Measurements from ENCODE around the gene ATF2.

ATF2 gene

DNA sequence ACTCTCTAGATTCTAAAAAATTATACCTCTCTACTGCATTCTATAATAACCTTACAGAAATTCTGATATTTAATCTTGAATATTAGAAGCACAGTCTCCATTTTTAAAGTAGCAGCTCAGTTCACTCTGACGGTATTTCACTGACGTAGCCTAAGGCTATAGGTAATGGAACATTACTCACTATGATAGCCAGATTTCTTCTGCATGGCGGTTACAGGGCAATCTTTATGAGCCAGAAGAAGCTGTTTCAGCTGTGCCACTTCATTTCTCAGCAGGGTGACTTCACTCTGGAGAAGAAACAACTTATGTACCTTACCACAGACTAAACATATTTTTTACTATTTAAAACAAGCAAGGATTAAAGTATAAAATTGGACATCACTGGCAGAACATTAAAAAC, 87.5 kb downstream of the ATF2 start:
- no peak for DNase-seq (ENCODE audit: low read depth in 3 of 3)

DNA sequence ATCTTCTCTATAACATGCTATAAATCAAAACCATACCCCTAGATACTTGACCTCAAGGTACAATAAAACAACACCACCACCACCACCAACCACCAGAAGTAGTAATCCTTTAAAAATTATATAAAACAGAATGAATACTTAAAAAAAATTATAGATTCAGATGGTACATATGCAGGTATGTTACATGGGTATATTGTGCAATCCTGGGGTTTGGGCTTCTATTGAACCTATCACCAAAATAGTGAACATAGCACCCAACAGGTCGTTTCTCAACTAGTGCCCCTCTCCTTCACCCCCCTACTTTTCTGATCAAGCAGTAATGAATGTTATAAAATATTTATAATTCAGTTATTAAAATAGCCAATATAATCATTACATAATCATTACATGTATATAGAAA, 91.7 kb downstream of the ATF2 start:
- DNase-seq (ENCODE audit: low read depth in 3 of 3): no peak

DNA sequence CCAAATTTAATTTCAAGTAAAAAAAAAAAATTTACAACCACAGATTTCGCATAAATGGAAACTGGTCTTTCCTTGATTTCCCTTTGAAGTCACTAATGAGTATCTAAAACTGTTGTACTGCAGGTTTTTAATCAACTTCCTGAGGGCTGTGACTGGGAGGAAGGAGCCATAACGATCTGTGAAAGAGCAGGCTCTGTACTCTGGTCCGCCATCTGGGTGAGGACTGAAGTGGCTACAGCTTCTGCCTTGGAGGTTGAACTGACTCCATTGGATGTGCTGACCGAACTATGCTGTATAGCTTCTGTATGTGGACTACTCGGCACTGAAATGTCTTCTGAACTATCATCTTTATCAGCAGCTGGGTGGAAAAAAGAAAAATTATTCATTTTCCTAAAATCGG, 93.5 kb downstream of the ATF2 start:
- no peak for DNase-seq (ENCODE audit: low read depth in 3 of 3)

DNA sequence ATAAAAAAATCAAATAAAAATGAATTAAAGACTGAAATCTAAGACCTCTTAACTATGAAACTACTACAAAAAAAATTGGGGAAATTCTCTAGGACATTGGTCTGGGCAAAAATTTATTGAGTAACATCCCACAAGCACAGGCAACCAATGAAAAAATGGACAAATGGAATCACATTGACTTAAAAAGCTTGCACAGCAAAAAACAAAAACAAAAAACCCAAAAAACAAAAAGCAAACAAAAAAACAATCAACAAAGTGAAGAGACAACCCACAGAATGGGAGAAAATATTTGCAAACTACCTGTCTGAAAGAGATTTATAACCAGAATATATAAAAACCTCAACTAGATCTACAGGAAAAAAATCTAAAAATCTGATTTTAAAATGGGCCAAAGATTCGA, 99.5 kb downstream of the ATF2 start:
- no peak for DNase-seq (ENCODE audit: low read depth in 3 of 3)

DNA sequence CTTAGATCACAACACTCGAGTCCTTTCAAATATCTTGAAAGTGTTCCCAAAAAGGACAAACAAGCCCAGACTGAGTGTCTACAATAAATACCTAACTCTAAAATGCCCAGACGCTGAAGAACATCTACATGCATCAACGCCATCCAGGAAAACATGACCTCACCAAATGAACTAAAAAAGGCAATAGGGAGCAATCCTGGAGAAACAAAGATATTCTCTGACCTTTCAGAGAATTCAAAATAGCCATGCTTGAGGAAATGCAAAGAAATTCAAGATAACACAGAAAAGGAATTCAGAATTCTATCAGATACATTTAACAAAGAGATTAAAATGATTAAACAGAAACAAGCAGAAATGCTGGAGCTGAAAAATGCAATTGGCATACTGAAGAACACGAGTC, 101.6 kb downstream of the ATF2 start:
- no peak for DNase-seq (ENCODE audit: low read depth in 3 of 3)

DNA sequence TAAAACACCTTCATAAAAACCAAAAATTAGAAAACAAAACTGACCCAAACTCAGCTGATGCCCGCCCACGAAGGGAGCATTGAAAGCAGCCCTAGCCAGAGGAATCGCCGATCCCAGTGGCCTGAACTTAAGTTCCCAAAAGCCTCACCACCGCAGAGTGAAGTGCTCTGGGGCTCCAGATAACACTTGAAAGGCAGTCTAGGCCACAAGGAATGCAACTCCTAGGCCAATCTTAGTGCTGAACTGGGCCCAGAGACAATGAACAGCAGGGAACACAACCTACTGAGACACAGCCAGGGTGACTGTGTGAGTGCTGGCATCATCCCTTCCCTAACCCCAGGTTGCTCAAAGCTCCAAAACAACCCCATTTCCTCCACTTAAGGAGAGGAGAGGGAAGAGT, 103.2 kb downstream of the ATF2 start:
- no peak for DNase-seq (ENCODE audit: low read depth in 3 of 3)

DNA sequence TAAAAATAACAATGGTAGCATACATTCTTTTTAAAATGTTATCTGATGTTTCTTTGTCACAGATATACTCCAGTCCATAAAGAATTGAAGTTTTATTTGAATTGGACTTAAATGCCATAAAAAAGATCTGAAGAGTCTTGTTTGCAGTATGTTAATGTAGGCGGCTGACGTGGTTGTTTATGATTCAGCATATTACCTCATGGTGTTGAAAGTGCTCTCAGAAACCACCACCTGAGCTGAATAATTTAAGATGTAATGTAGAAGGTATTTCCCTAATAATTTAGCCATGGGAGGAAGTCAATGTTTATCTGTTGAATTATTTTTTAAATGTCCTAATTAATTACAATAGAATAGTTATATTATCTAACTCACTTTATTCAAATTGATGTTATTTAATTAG, 104.3 kb downstream of the ATF2 start:
- no peak for DNase-seq (ENCODE audit: low read depth in 3 of 3)

DNA sequence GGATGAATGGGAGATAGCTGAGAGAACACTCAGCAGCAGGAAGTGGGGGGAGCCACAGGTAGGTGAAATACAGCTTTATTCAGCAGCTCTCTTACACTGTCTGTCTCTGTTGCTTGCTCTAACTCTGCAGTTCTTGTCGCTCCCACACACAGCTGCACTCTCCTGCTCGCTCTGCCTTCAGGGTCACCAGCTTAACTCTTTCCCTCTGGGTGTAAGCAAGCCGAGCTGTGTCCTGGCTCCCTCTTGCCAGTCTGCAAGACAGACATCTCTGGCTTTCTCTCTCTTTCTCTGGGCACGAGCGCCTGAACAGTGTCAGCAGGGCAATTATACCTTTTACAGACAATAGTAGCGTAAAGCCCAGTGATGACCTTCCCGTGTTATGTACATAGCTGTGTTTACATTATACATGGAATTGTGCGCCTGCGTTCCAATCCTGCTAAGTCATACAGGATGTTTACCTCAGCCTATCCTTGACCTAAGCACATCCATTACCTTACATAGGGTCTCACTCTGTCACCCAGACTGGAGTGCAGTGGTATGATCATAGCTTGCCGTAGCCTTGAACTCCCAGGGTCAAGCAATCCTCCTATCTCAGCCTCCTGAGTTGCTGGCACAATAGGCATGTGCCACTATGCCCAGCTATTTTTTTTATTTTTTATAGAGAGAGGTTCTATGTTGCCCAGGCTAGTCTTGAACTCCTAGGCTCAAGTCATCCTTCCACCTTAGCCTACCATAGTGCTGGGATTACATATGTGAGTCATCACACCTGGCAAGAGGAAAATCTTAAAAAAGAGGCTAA, 105.0 kb downstream of the ATF2 start:
- DNase-seq (ENCODE audit: low read depth in 3 of 3): no peak

DNA sequence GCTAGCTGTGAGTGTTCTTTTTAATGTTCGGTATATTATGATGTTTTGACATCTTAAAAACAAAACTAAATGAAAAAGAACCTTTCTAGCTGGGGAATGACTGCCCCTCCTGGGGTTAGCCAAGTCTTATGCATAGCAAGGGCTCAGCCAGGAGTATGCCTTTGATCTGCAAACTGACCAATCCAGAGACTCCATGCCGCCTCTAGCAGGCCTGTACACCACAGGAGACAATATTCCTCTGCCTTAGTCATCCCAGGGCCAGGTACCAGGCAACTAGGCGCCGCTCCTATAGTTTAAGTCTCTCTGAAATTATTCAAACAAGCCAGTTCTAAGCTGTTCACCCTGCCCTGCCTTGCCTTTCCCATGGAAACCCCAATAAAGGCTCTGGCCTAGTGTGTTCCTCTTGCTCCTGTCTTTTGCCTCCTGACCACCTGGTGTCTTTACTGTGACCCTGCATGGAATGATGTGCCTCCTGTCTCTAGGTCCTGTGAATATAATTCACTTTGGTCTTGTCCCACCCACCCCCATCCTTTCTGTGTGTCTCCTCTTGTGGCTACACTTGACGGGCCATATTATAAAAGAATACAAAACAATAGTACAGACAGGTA, 110.8 kb downstream of the ATF2 start:
- DNase-seq (ENCODE audit: low read depth in 3 of 3): no peak

DNA sequence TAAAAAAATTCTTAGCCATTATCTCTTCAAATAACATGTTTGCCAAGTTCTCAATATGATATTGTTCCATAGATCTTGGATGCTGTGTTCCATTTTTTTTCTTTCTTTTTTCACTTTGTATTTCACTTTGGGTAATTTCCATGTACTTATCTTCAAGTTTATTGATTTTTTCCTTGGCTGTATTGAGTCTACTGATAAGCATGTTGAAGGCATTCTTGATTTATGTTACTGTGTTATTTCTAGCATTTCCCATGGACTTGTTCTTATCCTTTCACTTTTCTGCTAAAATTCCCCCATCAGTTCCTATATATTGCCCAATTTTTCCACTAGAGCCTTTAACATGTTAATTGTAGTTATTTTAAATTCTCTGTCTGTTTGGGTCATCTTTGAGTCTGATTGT, 112.0 kb downstream of the ATF2 start:
- DNase-seq (ENCODE audit: low read depth in 3 of 3): no peak

DNA sequence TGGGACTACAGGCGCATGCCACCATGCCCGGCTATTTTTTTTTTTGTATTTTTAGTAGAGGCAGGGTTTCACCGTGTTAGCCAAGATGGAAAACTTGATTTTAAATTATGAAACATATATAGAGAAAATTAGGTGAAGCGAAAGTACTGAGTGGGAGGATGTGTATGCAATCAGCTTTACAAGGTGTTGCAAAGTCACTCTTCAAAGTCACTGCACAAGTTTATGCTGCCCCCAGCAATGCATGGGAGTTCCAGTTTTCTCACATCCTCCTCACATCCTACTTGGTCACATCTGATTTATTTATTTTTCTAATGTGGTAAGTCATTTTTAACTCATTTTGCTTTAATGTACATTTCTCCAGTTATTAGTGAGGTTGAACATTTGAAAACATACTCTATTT, 113.7 kb downstream of the ATF2 start:
- DNase-seq (ENCODE audit: low read depth in 3 of 3): no peak

DNA sequence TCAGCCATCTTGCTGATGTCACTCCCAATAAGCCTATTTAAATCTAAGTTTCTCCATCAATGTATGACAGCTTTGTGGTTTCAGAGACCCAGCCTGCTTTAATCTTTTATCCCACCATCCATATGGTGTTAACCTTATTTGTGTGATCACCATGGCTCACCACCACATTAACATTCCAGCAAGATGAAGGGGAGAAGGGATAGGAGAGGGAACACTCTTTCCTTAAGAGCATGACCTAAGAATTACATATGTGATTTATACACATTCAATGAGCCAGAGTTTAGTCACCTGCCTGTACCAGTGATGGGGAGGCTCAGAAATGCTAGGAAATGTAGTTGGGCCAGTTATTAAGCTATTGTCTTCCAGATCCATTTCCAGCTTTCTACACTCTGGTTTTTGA, 118.3 kb downstream of the ATF2 start:
- DNase-seq (ENCODE audit: low read depth in 3 of 3): no peak

DNA sequence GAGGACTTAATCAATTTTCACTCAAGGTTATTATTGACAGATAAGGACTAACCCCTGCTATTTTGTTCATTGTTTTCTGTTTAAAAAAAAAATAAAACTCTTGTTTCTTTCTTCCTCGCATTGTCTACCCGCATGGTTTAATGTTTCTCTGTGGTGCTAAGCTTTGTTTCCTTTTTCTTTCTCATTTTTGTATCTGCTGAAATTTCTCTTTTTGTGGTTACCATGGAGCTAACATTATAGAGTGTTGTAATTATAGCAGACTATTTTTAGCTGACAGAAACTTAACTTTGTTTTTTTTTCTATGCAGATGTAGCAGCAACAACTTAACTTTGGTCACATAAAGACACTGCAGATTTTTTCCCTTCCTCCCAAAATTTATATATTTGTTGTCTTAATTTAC, 119.7 kb downstream of the ATF2 start:
- no peak for DNase-seq (ENCODE audit: low read depth in 3 of 3)

DNA sequence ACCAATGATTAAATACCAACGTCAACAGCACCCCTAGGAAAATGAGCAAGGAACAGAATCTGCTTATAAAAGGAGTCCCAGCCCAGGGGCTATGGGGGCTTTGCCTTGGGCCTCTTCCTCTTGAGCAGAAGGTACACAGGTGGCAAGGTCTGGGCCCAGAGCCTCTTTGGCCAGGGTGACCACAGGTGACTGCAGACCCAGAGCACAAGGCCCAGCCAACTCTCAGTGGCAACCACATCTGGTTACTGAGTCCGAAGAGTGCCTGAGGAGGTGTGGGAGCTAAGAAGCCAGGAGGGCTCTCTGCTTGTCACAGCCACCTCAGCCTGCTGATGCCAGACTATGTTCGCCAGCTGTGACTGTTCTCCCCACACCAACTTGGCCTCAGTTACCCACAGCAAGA, 128.5 kb downstream of the ATF2 start:
- no peak for DNase-seq (ENCODE audit: low read depth in 3 of 3)

DNA sequence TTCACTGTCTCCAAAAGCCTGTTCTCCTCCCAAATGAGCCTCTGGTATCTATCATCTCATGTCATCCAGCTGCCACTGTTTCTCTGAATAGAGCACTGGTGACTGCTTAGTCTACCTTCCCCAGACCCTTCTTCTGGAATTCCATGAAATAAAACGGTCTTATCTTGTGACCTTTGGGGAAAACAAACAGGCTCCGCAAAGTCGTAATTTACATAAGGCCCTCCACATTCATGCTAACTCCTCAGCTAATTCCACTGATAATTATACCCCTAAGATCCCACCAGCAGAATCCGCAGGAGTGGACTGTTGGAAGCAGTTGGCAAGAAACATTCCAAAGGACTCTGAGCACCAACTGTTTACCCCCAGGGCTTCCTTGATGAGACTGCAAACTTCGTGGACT, 129.0 kb downstream of the ATF2 start:
- no peak for DNase-seq (ENCODE audit: low read depth in 3 of 3)

DNA sequence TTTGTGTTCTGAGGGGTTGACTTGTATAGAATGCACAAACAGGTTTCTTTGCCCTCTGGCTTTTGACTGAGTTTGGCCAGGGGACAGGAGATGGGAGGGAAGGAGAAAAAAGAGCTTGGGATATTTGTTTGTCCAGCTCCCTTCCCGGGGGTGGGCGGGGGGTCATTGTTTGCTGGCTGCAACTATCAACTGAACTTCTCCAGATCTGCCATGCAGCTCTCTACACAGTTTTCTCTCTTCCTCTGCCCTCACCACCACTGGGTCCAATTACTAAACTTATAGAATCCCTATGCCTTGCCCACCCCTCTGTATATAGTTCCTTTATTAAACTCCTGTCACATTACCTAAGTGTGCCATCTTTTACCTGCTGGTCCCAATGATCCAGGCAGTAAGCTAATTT, 130.1 kb downstream of the ATF2 start:
- DNase-seq (ENCODE audit: low read depth in 3 of 3): no peak

DNA sequence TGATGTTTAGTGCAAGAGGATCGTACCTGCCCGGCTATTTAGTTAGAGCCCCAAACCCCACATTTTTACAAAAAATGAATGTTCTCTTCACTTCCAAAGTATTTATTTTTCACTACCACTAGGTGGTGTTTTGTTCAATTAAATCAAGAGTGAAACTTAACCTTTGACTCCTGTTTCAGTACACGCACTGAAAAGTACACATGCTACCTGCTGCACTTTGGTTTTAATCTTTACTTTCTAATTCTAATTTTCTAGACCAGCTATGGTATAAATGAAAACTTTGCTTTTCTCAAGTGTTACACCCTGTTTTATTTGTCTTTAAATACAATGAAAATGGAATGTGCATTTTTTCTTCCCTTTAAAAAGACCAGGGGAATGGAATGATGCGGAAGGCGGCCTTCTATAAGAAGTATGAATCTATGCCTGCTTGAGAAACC, 131.4 kb downstream of the ATF2 start:
- DNase-seq (ENCODE audit: low read depth in 3 of 3): no peak

DNA sequence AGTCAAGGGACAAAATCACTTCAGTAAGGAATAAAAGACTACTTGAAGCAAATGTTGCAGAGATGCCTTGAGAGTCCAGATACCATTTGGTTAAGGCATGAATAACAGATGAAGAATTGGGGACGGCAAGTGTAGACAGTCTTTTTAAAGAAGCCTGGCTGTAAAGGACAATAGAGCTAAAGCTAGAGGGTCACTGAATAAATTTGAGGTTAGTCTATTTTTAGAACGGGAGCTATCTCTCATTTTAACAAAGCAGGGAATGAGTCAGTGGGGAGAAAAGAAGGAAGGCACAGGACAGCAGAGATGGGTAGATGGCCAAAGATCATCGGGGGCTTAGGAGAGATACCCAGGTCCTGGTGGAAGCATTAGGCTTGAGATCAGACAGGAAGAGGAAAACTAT, 132.2 kb downstream of the ATF2 start:
- DNase-seq (ENCODE audit: low read depth in 3 of 3): no peak

DNA sequence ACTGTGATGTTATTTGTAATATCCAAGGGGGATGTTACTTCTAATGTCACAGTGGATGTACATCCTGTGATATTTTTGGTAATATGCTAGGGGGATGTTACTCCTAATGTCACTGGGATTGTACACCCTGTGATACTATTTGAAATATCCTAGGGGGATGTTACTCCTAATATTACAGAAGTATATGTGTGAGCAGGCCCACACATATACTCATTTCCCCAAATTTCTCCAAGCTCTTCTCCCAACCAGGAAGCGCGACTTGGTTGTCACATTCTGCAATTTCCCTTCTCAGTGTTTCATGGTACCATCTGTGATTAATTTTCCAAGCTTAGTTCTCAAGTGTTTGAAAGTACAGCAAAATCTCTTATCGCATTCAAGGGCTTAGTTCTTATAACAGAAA, 133.3 kb downstream of the ATF2 start:
- DNase-seq (ENCODE audit: low read depth in 3 of 3): no peak

DNA sequence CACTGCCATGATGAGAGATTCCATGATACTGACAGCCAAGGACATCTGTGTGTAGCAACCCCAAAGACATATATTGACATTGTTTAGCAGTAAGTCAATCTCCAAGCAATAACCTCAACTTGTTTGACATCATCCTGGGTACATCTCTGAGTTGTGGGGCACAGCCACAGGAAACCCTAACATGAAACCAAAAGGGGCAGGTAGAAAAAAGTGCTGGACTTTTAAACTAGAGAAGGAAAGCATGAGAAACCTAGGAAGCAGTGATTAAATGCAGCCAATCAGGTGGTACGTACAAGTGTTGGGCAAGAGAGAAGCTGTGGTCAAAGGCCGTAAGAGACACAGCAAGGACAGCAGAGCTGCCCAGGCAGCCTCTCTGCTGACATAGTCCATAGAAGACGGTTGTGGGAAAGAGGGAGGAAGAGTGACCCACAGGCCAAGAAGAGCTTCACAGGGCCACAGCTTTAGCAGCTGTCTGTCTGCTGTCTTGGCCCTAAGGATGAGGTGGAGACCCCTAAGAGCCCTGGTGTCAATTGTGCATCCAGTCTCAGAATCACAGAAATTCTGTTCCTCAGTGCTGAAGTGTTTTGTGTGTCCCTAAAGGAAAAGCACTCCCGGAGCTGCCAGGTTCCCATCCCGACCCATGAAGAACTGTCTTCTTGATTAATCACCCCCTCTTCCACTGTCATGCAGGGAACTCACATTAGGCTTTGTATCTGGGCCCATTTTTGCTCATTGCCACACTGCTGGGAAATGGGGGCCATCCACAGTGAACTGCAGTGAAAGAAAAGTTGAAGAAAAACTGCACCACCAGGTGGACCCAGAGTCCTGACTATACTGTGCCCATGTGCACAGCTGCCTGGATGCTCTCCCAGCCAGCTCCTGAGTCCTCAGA, 137.4 kb downstream of the ATF2 start:
- no peak for DNase-seq (ENCODE audit: low read depth in 3 of 3)

DNA sequence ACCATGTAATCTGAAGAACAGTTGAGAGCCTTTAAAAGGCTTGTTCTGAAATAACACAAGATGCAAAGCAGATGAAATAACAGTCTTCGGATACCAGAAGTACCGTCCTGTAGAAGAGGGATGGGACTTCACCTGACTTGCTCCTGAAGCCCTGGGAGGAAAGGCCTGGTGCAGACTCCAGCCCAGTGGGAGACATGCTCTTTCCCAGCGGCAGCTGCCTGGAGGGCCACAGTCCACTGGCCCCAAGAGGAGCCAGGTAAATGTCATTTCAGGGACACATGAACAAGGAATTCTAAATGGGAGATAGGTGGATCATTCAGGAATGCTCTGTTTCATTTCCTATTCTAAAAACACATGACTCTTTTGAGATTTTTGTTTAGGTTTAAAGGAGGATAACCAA, 140.2 kb downstream of the ATF2 start:
- DNase-seq (ENCODE audit: low read depth in 3 of 3): no peak

DNA sequence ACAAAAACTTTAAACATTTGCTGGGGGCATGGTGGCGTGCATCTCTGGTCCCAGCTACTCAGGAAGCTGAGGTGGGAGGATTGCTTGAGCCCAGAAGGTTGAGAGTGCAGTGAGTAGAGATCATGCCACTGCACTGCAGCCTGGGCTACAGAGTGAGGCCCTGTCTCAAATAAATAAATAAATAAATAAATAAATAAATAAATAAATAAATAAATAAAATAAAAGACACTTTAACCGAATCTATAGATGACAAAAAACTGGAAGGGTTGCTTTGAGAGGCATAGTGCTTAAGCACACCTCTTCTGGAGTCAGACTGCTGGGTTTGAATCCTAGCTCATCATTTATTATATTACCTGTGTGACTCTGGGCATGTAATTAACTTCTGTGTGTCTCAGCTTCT, 141.6 kb downstream of the ATF2 start:
- DNase-seq (ENCODE audit: low read depth in 3 of 3): no peak

DNA sequence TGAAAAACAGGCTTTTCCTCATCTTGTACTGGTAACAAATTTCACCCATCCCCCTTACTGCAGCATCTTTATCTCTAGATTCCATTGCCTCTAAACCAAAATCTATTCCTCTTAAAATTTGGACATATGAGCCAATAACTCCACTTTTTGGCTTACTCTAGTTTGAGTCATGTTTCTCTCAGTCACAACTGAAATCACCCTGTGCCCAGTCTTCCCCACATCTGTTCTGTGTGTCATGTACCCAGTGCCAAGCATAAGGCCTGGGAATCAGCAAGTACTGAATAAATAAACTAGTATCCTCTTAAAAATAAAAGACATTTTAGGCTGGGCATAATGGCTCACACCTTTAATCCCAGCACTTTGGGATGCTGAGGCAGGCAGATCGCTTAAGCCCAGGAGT, 142.1 kb downstream of the ATF2 start:
- DNase-seq (ENCODE audit: low read depth in 3 of 3): no peak
